ENCODE results near the gene ZNF688. TPM values are rescaled to one million over a fixed set of nuclear protein-coding genes. Genes with fewer than 3 reads are reported as not detected.

The ZNF688 gene
- total and polyA plus RNA-seq, 9 of the 15 experiments (the other 6 are each of a cell fraction or from before 2014, with no cell fraction given) = 0.48 to 12.9 (median 4.5) TPM

DNA sequence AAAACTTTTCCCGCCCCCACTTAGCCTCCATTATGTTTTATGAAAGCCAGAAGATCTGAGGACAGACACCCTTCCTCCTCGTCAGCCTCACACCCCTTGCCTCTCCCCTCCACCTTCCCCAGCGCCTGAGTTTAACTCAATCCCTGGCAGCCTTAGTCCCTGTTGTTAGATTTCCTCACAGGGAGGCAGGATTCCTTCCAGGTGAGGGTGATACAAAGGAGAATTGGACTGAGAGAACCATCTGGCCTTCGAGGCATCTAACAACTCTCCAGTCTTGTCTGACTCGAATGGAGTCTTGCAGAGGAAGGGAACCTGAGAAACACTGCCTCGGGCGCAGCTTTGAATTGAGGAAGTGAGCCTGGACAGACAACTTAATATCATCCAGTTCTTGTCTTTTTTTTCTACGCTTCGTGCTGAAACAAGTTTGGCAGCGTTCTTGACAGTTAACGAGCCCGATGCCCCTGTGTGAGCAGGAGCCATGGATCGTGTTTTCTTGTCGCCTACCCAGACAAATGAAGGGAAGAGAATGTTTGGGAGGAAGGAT, 43.8 kb downstream of the ZNF688 start (continued):
- TF ChIP-seq POLR2AphosphoS5 (IDR thresholded peaks at IDR 0.05; ENCODE audit: control insufficient read depth, insufficient read depth, low read depth, low read length) = no peak
- TF ChIP-seq RUNX1 (IDR thresholded peaks at IDR 0.05; ENCODE audit: low read depth) = 0 out of 2 replicates have a peak, but pooled peaks have one; percentile 2
- 0 out of 2 replicates have a peak, but pooled peaks have one; percentile 9 for TF ChIP-seq SMARCA4 (IDR thresholded peaks at IDR 0.05)
- peak; percentile 70; the same call in 1 of the 2 replicates for TF ChIP-seq OTX1 (CRISPR knock-in tag; IDR thresholded peaks at IDR 0.05)
- TF ChIP-seq BRF1 (IDR thresholded peaks at IDR 0.05; ENCODE audit: borderline replicate concordance, extremely low read depth, insufficient read length) = no peak
- peak; percentile 23 for TF ChIP-seq L3MBTL2 (IDR thresholded peaks at IDR 0.05)

- peaks cover 17% of the 10 kb centered on the region; the same call in 2 of the 3 replicates for H3K36me3 ChIP-seq (ENCODE audit: control insufficient read depth, insufficient read depth, low read length)
- peak overlapping the region; percentile 68 for H3K4me2 ChIP-seq (ENCODE audit: insufficient read depth, low read length)
- H3K9me1 ChIP-seq (ENCODE audit: control insufficient read depth, insufficient read depth, low read length) = peaks cover 1% of the 10 kb centered on the region
- POLR2A ChIA-PET = interaction anchor here (0.6 to 1.7 kb wide), 13 partner anchors 9 to 82 kb away, joined by 3 to 11 read pairs (median 5); partner anchors contain the start of genes SEPHS2 and ZNF688
- peaks cover 19% of the 10 kb centered on the region for H3K79me2 ChIP-seq (ENCODE audit: control insufficient read depth, insufficient read depth, low read length)
- peak overlapping the region; percentile 96 to 100 for H3K9ac ChIP-seq (ENCODE audit: insufficient read depth in 1 of 2, low read depth in 2 of 2, low read length in 2 of 2)
- in situ Hi-C loops (cut with MboI) (no loop called here), intact Hi-C loops (cut with micrococcal nuclease) (loop anchor here (2.0 to 5.0 kb wide), 3 partner anchors 35 to 82 kb away; partner anchors contain the start of gene SEPHS2)
- peaks cover 36 to 67% of the 10 kb centered on the region in 2 experiments; a peak in 4 of 5 replicates for H3K4me1 ChIP-seq (replicated peaks in 1 of 2; ENCODE audit: control insufficient read depth in 2 of 2, insufficient read depth in 2 of 2, low read length in 2 of 2)
- peak; percentile 96 for FAIRE-seq
- H3K4me3 ChIP-seq = peak overlapping the region; percentile 78
- DNase-seq (ENCODE audit: extremely low read depth in 1 of 4, low spot score in 3 of 4) = peak; percentile 95 to 99 (median 96)
- CTCF ChIA-PET (ENCODE audit: low intra/inter-chr PET ratio) = interaction anchor here (0.6 kb wide), 1 partner anchor 83 kb away, joined by 3 read pairs; no protein-coding TSS in a partner anchor
- no peaks in the 10 kb centered on the region for H4K20me1 ChIP-seq (replicated peaks; ENCODE audit: control insufficient read depth, insufficient read depth, low read length)
- peak overlapping the region; percentile 88 for H2AFZ ChIP-seq (ENCODE audit: low read depth, low read length)
- under 1% methylated on average over 37 of the region's 79 CpGs for WGBS (ENCODE audit: insufficient coverage, low coverage, missing lambda C conversion rate)
- no peaks in the 10 kb centered on the region for H3K9me3 ChIP-seq (replicated peaks; ENCODE audit: control insufficient read depth, insufficient read depth, low read depth, low read length)
- peak overlapping the region; percentile 97 for H3K27ac ChIP-seq (ENCODE audit: extremely low read depth, low read depth, low read length)
- BruUV-seq (replicated peaks) = no TSS peak
- peak; percentile 95 for ATAC-seq
- H3K27me3 ChIP-seq (ENCODE audit: control insufficient read depth in 2 of 2, insufficient read depth in 2 of 2, low read length in 2 of 2) = no peaks in the 10 kb centered on the region
- TF ChIP-seq MLX (CRISPR knock-in tag; conservative IDR thresholded peaks at IDR 0.05) = 0 out of 4 replicates have a peak, but pooled peaks of 1 of the 2 experiments have one; percentile 16
- no peak for TF ChIP-seq GATA2 (CRISPR knock-in tag; IDR thresholded peaks at IDR 0.05)
- TF ChIP-seq DEAF1 (CRISPR knock-in tag; IDR thresholded peaks at IDR 0.05) = 0 out of 2 replicates have a peak, but pooled peaks have one; percentile 19
- TF ChIP-seq RAD21 (CRISPR knock-in tag; conservative IDR thresholded peaks at IDR 0.05 in 1 of 2, IDR thresholded peaks at IDR 0.05 in 1 of 2) = peak in 1 of 2 experiments; percentile 32; a peak in 1 of 4 replicates
- TF ChIP-seq ATF1 (CRISPR knock-in tag; IDR thresholded peaks at IDR 0.05) = no peak
- TF ChIP-seq ATF1 (tag; IDR thresholded peaks at IDR 0.05) = peak; percentile 56
- TF ChIP-seq ZNF253 (CRISPR knock-in tag; conservative IDR thresholded peaks at IDR 0.05) = no peak
- no peak for TF ChIP-seq ZZZ3 (IDR thresholded peaks at IDR 0.05)
- TF ChIP-seq CREM (IDR thresholded peaks at IDR 0.05; ENCODE audit: low read depth) = peak; percentile 17
- TF ChIP-seq PML (IDR thresholded peaks at IDR 0.05; ENCODE audit: low read length) = peak; percentile 53; the same call in 1 of the 2 replicates
- 0 out of 2 replicates have a peak, but pooled peaks have one; percentile 17 for TF ChIP-seq FOSL1 (tag; conservative IDR thresholded peaks at IDR 0.05)
- peak; percentile 71 for TF ChIP-seq CXXC5 (CRISPR knock-in tag; IDR thresholded peaks at IDR 0.05)
These were observed 44.5 kb downstream of the ZNF688 start for GRCh38 chr16:30526823-30527634.
